HG03135 (cell line): ENCODE results near the gene MICALL1.
"Not testable (repeated sequence)": the region's sequence is repeated elsewhere in the genome, so short reads cannot be mapped to it uniquely, and the experiment has no call there.

Experiments used
- ATAC-seq: cut with Tn5 transposase; IDR thresholded peaks from one replicate; pipeline ENCODE4 v1.9.1; 2021; ENCODE audit warnings: mild to moderate bottlenecking, moderate library complexity; ENCODE audit not compliant: unreplicated experiment

MICALL1 gene

DNA sequence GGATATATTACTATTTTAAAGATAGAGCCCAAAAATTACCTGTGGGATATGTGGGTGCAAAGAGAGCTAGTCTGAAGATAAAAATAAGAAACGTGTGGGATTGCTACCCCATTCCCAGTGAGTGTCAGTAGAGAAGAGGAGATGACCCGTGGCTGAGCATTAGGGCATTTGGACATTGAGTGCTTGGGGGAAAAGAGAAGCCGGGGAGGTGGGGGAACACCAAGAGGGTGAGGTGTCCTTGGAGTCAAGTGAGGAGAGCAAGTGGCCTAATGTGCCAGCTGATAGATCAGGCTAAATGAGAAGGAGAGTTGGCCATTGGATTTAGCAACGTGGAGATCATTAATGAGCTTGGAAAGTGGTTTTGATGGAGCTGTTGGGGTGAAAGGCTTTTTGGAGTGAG lies 48.6 kb downstream of the MICALL1 start:
- no peak for ATAC-seq

DNA sequence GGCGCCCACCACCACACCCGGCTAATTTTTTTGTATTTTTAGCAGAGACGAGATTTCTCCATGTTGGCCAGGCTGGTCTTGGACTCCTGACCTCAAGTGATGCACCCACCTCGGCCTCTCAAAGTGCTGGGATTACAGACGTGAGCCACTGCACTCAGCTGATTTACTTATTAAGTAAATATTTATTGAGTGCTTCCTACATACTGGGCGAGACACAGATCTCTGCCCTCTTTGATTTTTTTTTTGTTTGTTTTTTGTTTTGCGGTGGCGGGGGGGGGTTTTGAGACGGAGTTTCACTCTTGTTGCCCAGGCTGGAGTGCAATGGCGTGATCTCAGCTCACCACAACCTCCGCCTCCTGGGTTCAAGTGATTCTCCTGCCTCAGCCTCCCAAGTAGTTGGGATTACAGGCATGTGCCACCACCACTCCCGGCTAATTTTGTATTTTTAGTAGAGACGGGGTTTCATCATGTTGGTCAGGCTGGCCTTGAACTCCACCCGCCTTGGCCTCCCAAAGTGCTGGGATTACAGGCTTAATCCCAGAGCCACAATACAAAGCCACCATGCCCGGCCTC lies 49.8 kb downstream of the MICALL1 start:
- not testable (repeated sequence) for ATAC-seq

DNA sequence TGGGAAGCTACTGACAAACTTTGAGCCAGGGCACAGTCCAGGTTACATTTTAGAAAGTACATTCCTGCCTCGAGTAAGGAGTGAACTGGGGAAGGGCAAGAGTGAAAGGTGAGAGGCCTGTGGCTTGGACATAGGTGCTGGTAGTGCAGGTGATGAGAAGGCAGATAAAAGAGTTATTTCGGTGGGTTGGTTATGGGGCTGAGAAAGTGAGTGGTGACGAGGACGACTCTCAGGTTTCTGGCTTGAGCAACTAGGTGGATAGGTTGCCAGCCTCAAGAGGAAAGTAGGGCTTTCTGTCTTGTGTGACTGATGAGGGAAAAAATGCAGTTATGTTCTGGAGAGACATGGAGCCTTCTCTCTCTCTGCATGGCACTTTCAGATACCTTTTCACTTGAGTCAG lies 51.1 kb downstream of the MICALL1 start:
- no peak for ATAC-seq

DNA sequence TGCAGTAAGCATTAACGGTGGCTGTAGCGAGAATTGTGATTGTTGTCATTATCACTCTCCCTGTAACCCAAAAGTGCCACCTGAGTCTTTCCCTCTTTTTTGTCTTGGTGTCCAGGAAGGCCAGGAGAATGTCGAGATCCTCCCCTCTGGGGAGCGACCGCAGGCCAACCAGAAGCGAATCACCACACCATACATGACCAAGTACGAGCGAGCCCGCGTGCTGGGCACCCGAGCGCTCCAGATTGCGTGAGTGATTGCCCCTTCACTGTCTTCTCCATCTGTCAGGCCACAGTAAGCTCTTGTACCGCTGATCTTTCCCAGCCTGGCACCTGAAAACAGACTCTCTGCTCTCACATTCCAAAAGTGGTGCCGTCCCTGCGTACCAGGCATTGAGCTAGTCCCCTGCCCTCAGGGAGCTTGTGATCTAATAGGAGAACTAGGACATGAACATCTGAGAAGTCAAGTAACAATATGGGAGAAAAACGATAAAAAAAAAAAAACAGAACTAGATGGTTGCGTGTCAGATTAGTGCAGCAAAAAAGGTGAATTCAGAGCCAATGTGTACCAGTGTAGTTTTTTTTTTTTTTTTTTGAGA lies 53.2 kb downstream of the MICALL1 start:
- ATAC-seq, result no peak

DNA sequence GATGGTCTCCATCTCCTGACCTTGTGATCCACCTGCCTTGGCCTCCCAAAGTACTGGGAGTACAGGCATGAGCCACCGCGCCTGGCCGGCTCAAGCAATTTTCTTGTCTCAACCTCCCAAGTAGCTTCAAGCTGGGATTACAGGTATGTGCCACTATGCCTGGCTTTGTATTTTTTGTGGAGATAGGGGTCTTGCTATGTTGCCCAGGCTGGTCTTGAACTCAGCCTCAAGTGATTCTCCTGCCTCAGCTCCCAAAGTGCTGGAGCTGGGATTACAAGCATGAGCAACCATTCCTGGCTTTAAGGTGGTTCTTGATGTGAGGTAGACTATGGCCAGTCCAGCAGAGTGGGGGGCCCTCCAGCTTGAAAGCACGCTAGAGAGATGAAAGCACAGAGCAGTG lies 55.0 kb downstream of the MICALL1 start:
- no peak for ATAC-seq

DNA sequence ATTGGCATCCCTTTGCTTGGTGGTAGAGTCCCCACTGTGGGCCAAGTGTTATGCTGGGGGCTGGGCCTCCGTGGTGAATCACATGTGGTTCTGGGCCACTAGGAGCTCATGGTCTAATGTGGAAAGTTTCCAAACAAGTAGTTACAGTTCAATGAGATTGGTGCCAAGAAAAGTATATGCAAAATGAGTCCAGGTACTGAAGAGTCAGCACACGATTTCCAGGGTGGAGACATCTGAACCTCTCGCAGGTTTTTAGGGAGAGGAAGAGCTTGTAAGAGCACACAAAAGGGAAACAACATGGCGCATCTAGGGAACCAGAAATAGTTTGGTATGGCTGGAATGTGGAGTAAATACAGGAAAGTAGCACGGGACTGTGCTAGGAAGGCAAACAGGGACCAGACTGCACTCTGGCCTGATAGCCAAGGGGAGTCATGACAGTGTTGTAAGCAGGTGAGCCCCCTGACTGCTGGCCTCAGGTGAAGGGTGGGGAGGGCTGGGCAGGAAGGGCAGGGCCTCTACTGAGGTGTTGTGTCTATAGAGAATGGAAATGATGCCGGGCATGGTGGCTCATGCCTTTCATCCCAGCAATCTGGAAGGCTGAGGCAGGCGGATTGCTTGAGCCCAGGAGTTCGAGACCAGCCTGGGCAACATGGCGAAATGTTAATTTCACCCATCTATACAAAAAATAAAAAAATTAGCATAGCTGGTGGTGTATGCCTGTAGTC lies 60.0 kb downstream of the MICALL1 start:
- ATAC-seq, result no peak

DNA sequence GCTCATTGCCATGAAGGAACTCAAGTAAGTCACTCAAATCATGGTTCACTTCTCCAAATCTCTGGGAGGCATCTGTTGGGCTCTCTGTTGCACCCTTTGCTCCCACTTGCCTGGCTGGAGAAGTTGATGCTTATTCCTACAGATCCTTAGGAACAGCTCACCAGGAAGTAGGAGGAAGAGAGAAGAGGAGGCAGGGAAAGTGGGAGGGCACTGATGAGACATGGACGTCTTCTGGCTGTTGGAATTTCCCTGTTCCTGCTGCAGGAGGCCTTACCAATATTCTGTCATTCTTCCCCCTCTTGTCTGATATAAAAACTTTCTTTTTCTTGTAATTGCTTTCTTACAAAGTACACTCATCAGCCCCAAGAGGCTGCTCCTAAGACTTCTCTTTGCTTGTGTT lies 61.0 kb downstream of the MICALL1 start:
- ATAC-seq, result no peak

DNA sequence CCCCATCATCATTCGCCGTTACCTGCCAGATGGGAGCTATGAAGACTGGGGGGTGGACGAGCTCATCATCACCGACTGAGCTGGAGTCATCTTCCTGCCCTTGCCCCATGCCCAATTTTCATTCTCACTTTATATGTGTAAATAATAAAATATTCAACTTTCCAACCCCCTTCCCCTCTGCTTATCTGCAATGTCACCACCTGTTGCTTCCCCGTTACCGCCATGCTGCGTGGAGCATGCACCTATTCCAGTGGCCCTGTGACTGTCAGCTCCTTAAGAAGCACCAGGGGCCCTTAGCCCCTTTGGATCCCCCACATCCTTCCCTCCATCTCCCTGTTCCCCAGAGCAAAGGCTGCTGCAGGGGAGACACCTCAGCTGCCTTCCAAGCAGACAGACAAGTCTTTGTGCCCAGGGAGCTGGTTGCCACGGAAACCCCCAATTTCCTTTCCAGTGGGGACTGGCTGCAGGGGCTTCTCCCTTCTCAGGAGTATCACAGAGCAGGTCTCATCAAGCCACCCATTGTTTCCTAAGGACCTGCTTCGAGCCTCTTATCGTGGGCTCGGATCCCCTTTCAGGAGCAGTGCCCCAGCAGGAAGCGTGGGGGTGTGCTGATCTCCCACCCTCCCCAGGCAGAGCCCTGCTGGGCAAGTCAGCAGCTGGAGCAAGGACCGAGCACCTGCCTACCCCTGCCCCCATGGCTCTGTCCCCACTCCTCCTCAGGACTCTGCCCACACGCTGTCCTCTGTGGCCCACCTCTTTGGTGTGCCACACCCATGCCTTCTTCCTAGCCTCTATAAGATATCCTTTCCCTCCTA lies 61.7 kb downstream of the MICALL1 start:
- no peak for ATAC-seq

DNA sequence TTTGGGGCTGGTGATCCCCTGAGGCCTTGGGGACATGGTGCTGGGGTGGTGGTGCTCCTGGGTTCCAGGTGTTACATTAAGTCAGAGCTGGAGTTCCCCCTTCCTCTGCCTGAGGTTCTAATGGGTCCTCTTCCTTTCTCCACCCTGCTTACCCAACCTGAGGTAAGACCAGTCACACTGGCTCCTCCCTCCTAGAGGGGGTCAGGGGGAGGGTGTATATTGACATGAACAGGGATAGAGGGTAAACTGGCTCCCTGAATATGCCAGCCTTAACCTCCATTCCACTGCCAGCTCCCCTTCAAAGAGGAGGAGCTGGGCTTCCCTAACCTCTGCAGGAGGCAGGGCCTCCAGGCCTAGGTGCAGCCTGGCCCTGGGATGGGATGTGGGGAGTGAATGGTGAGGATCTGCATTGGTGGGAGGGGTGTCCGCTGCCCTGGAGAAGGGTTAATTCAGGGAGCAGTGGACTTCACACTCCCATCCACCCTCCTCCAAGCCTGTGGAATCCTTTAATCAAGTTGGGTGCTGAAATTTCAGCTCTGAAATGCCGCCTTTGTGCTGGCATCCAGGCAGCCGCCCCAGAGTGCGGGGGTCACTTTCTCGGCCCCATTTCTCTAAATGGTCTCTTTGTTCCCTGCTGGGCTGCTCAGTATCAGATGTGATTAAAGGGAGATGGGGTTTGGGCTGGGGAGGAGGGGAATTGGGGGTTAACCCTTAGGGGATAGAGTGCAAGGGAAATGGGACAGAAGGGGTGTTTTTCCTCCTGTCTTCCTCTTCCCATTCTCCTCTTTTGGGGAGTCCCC lies 62.6 kb downstream of the MICALL1 start:
- ATAC-seq, result no peak

DNA sequence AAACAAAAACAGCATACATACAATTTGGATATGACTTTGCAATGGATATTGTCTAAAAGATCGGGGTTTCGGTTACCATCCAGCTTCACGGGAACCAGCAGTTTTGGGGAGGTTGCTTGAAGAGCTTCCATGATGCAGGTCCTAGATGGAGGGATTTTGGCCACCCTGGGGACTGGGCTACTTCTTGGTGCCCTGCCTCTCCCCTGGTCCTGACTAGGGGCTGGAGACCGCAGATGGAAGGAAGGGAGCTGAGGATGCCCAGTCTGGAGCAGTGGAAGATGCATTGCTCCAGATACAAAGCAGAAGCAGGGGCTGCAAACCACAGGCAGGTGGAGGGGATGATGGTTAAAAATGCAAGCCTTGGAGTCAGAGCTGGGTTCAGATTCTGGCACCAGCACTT lies 64.8 kb downstream of the MICALL1 start:
- no peak for ATAC-seq

DNA sequence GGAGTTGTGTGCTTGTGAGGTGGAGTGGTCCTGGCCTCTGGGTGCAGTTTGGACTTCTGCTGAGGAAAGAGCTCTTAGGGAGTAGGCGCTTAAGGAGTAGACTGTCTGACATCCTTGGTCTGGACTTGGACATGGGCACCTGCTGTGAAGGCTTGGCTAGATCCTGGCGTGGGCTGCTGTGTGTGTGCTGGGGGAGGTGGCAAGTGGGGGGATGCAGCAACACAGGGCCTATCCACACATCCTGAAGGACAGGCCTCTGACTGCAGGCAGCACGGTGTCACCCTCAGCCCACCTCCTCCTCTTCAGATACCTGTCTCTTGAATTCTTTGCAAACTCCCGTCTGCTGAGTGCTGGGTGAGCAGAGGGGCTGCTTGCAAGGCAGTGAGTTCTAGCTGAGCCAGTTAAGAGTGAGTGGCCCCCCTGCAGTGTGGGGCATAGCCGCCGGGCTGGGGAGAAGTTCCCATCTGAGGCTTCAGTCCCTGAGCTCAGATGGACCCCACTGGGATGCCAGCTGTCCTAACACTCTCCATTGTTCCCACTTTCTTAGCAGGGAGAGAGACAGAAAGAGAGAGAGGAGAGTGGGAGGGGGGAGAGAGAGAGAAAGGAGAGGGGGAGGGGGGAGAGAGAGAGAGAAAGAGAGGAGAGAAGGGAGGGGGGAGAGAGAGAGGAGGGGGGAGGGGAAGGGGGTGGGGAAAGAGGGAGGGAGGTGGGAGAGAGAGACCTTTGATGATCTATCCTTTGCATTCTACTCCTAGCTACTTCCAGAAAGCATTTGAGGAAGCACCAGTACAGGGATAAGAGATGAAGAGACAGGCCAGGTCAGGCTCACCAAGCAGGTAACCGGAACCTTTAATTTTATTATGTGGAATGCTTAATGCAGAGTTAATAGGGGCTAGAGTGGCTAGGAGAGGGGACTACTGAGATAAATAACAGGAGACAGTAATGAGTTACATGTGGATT lies 65.7 kb downstream of the MICALL1 start:
- no peak for ATAC-seq

DNA sequence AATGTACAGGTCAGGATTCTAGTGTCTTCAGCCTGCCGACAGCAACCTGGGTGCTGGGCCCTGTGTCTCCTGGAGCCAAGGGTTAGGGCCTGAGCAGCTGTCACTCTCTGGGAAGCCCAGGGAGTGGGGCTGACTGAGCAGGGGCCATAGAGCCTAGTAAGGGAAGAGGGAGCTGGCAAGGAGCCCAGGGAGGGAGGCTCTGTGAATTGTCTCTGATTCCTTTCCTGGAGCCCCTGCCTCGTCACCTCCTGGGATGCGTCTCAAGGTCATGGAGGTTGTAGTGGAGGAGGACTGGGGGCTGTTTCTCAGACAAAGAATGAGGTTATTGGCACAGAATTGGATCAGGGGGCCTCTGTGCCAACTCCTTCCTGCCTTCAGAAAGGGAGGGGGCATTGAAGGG lies 66.4 kb downstream of the MICALL1 start:
- no peak for ATAC-seq

DNA sequence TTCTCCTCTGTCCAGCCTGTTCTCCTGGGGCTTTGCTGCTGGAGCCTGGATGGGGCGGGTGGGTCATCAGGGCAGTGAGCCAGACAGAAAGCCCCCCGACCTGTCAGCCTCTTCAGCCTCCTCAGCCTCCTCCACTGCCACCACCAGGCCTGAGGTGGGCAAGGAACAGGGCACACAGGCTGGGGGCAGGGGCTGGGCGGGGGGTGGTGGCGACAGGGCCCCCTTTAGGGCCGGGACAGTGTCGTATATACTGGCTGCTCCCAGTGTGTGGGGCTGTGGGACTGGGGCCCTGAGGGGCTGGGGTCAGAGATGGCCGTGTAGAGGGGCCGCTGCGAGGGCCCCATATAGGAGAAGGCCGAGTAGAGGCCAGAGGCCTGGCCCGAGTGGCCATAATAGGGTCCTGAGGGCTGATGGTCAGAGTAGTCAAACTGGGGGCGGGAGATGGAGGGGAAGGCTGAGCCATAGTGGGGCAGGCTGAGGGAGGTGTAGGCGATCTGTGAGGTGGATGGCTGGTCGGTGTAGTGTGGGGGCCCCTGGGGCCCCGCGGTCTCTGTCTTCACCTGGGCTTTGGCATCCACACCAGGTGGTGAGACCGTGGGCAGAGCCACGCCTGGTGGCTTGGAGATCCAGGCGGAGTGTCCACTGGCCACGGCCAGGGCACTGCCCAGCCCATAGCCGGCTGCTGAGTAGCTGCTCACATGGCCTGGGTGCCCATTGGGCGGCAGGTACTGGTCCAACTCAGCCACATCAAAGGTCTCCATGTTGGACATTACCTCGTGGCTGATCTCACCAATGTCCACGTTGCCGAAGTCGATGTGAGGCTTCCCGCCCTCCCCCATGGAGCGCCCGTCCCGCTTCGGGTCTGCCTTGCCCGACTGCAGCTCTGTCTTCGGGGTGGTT lies 67.4 kb downstream of the MICALL1 start:
- ATAC-seq, result no peak

DNA sequence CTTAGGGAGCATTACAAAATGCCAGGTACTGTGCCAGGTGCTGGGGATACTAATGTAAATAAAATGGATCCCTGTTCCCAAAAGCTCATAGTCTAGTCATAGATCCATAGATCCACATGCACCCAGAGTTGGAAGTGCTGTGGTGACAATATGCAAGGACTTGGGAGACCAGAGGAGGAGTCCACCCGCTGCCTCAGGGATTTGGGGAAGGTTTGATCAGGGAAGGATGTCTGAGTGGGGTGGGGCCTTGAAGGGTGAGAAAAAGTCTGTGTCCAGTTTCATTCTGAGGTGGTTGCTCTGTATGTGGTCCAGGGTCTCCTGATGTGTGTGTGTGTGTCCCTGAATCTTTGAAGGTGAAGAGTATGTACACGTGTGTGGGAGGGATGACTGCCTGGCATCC lies 69.1 kb downstream of the MICALL1 start:
- ATAC-seq, result no peak

DNA sequence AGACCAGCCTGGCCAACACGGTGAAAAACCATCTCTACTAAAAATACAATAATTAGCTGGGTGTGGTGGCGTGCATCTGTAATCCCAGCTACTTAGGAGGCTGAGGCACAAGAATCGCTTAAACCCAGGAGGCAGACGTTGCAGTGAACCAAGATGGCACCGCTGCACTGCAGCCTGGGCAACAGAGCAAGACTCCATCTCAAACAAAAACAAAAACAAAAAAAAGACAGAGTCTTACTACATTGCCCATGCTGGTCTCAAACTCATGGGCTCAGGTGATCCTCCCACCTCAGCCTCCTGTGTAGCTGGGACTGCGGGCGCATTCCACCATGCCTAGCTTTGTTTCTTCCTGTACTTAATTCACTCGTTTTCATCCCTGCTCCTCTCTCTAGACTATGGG lies 69.9 kb downstream of the MICALL1 start:
- ATAC-seq, result not testable (repeated sequence)

DNA sequence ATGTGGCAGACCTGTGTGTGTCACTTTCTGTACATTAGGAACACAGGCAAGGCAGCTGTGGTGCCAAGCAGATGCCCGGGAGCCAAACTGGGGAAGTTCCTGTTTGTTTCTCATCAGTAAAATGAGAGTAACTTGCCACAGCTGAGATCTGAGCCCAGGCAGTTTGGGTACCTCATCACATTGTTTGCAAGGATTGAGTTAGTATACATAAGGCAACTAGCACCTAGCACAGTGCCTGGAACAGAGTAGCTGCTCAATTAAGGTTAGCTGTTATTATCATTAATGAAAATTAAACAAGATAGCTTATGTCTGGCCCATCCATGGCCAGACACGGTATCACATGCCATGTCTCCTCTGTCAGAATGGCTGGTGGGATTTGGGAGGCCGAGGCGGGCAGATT lies 70.5 kb downstream of the MICALL1 start:
- no peak for ATAC-seq

DNA sequence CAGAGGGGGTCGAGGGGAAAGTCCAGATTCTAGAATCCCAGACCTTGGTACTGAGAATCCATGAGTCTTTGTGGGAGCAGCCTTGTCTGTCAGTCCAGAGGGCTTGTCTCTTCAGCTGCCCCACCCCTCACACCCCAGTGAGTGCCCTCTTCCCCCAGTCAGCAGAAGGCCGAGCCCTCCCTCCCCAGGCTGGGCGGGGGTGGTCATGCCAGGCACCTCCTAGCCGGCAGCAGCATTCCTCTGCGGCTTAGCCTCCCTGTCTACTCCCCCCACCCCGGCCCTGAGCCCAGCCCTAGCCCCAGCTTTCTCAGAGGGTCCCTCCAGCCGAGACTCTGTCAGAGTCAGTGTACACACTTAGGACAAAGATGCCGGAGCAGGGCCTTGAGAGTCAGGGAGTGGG lies 73.7 kb downstream of the MICALL1 start:
- ATAC-seq, result no peak

DNA sequence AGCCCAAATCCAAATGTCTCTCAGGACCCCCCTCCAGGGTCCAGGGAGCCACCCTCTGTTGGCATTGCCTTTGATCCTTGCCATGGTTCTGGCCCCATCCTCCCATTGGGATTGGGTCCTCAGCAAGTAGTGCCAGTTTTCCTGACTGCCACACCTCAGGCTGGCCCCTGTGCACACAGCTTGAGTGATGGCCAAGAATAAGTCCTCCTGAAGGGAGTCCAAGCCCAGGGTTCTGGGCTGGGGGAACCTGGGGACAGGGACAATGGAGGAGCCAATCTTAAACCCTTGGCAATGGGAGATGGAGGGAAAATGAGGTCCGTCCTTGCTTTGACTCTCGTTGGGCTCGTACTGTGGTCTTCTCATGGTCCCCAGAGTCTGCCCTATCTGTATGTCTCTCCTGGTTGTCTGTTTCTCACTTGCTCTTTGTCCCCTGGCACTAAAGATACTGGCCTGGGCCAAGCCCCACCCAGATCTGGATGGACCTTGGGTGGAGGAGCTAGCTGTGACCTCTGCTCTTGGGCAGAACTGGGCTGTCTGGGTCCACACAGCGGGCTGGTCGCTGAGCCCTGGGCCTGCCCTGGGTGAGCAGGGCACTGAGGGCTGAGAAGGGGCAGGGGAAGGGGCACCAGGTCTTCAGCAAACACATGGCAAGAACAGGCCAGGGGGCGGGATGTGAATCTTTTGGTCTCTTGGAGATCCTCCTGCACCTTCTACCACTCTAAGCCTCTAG lies 75.3 kb downstream of the MICALL1 start:
- ATAC-seq, result no peak
